Panc1 (cell line): Measurements from ENCODE around the gene RAP2B. TPM values are rescaled to one million over a fixed set of nuclear protein-coding genes. Genes with fewer than 3 reads are reported as not detected.
"Not testable (repeated sequence)": the region's sequence is repeated elsewhere in the genome, so short reads cannot be mapped to it uniquely, and the experiment has no call there.

ENCODE experiments used
- ATAC-seq: fragments of 200-7000 bp; cut with Tn5 transposase; 2 replicates; pipeline ENCODE4 v1.9.1; 2020; ENCODE audit warnings: mild to moderate bottlenecking, moderate library complexity
- BruUV-seq: library from RNA; stranded (reverse); fragments of 400-500 nt; replicated peaks from 2 replicates; lab custom pipeline; 2021; lab: Mats Ljungman, UMichigan
- CTCF ChIA-PET: fragments of 300-600 bp; sonication (Branson Sonifier 250); formaldehyde crosslinking; loops from one replicate; lab custom pipeline; 2022; ENCODE audit warnings: antibody characterized with exemption; lab: Charles Lee
- POLR2A ChIA-PET: fragments of 300-600 bp; sonication (Branson Sonifier 250); formaldehyde crosslinking; loops from one replicate; lab custom pipeline; 2022; ENCODE audit warnings: antibody characterized with exemption; lab: Charles Lee
- DNase-seq: peaks from one replicate; pipeline ENCODE4 v3.0.0-alpha.2; 2010; ENCODE audit warnings: low read depth, low spot score
- H3K27ac ChIP-seq: 2 replicates; pipeline ENCODE4 v1.5.1; 2011; ENCODE audit warnings: mild to moderate bottlenecking, low read length, inconsistent platforms
- H3K27me3 ChIP-seq: fragments of 200-500 bp; sonication (Bioruptor generic); 2 replicates; pipeline ENCODE4 v1.6.0; 2014; ENCODE audit warnings: low read length, inconsistent platforms; ENCODE audit not compliant: control insufficient read depth, insufficient read depth
- H3K36me3 ChIP-seq: fragments of 200-500 bp; sonication (Bioruptor generic); 2 replicates; pipeline ENCODE4 v1.5.1; 2014; ENCODE audit warnings: inconsistent platforms, mild to moderate bottlenecking, low read length, moderate library complexity; ENCODE audit not compliant: control insufficient read depth, insufficient read depth
- H3K4me1 ChIP-seq: 2 replicates; pipeline ENCODE4 v1.5.1; 2011; ENCODE audit warnings: inconsistent platforms, mild to moderate bottlenecking, low read length, moderate library complexity; ENCODE audit not compliant: control insufficient read depth, insufficient read depth
- H3K4me3 ChIP-seq, 2 experiments: 2 replicates each; pipeline ENCODE4 v1.5.1; 2011 to 2012; ENCODE audit warnings: low read depth in 2 of 2, low read length in 2 of 2, mild to moderate bottlenecking in 2 of 2, inconsistent platforms in 1 of 2, moderate library complexity in 1 of 2
- H3K9me3 ChIP-seq: fragments of 200-500 bp; sonication (Bioruptor generic); 2 replicates; pipeline ENCODE4 v1.5.1; 2014; ENCODE audit warnings: low read depth, mild to moderate bottlenecking, inconsistent platforms, low read length, moderate library complexity; ENCODE audit not compliant: control insufficient read depth, insufficient read depth
- CTCF ChIP-seq: fragments of 450-650 bp; IDR thresholded peaks from 2 replicates; pipeline ENCODE4 v1.5.1; 2017; ENCODE audit warnings: mild to moderate bottlenecking
- POLR2AphosphoS5 ChIP-seq: IDR thresholded peaks from 2 replicates; pipeline ENCODE4 v1.6.1; 2012; ENCODE audit warnings: mild to moderate bottlenecking, low read depth, low read length, moderate library complexity
- REST ChIP-seq, 2 experiments: IDR thresholded peaks; 2 replicates each; pipeline ENCODE4 v1.6.1; 2011 to 2012; ENCODE audit warnings: low read depth in 2 of 2, control low read depth in 1 of 2, low read length in 1 of 2, mild to moderate bottlenecking in 1 of 2, moderate library complexity in 1 of 2; ENCODE audit not compliant: insufficient read depth in 1 of 2
- SIN3A ChIP-seq: IDR thresholded peaks from 2 replicates; pipeline ENCODE4 v1.6.1; 2012; ENCODE audit warnings: low read depth, mild to moderate bottlenecking, low read length, moderate library complexity, borderline replicate concordance; ENCODE audit not compliant: insufficient read depth
- TCF7L2 ChIP-seq: IDR thresholded peaks from 2 replicates; pipeline ENCODE4 v1.6.1; 2011; ENCODE audit warnings: mild to moderate bottlenecking, low read depth, low read length, inconsistent platforms
- in situ Hi-C: cut with HindIII; loops from 2 replicates; pipeline ENCODE4 v1.10.0; 2016; ENCODE audit warnings: low sequenced_read_pairs, low pct_unique_long_range_greater_than_20kb
- intact Hi-C: fragments of 100-400 bp; cut with micrococcal nuclease; formaldehyde crosslinking; loops from one replicate; pipeline ENCODE4 v1.10.0; 2022; ENCODE audit not compliant: unreplicated experiment
- total RNA-seq: library from RNA; stranded (reverse); gene quantifications from one replicate; pipeline ENCODE4 v1.2.1, GENCODE V29; 2021; ENCODE audit not compliant: unreplicated experiment

Gene RAP2B
- total RNA-seq, 1 experiment from 2014 or later, result 14.7 TPM

- ATAC-seq, result no peak
- ChIA-PET CTCF (no interaction called here), POLR2A (no interaction called here)
- no peak for DNase-seq
- Histone ChIP-seq H3K27ac (no peak overlapping the region), H3K9me3 (no peaks in the 10 kb centered on the region), H3K4me1 (no peaks in the 10 kb centered on the region), H3K27me3 (no peaks in the 10 kb centered on the region), H3K36me3 (no peaks in the 10 kb centered on the region), H3K4me3 (no peak overlapping the region)
- no TSS peak for BruUV-seq
- in situ Hi-C loops (no loop called here), intact Hi-C loops (no loop called here)
- TF ChIP-seq CTCF (no peak), REST (IDR thresholded peaks at IDR 0.05; ENCODE audit: insufficient read depth in 1 of 2, low read depth in 2 of 2, low read length in 1 of 2) (no peak), SIN3A (no peak), TCF7L2 (no peak), POLR2AphosphoS5 (no peak)
Observed at GRCh38 chr3:153192327-153192726, 30.3 kb downstream of the RAP2B start.

- CTCF ChIA-PET, DNase-seq, H3K36me3 ChIP-seq, H3K9me3 ChIP-seq, BruUV-seq, intact Hi-C loops, ATAC-seq, H3K27me3 ChIP-seq, H3K4me1 ChIP-seq, H3K4me3 ChIP-seq, H3K27ac ChIP-seq, in situ Hi-C loops: not testable (repeated sequence)
- POLR2A ChIA-PET, result interaction anchor here (0.7 kb wide), 1 partner anchor 16 kb away, joined by 7 read pairs; no protein-coding TSS in a partner anchor
Observed at GRCh38 chr3:153193786-153194476, 31.9 kb downstream of the RAP2B start.

- H3K27me3 ChIP-seq, result no peaks in the 10 kb centered on the region
- no peaks in the 10 kb centered on the region for H3K4me1 ChIP-seq
- CTCF ChIA-PET, result no interaction called here
- DNase-seq (no peak), ATAC-seq (no peak)
- no peak for TF ChIP-seq REST (IDR thresholded peaks at IDR 0.05; ENCODE audit: insufficient read depth in 1 of 2, low read depth in 2 of 2, low read length in 1 of 2)
- TF ChIP-seq TCF7L2, result no peak
- TF ChIP-seq SIN3A, result no peak
- TF ChIP-seq CTCF, result no peak
- no peak for TF ChIP-seq POLR2AphosphoS5
- in situ Hi-C loops, result no loop called here
- no TSS peak for BruUV-seq
- H3K9me3 ChIP-seq, result no peaks in the 10 kb centered on the region
- H3K27ac ChIP-seq, result no peak overlapping the region
- no peaks in the 10 kb centered on the region for H3K36me3 ChIP-seq
- POLR2A ChIA-PET, result no interaction called here
- no peak overlapping the region for H3K4me3 ChIP-seq
- intact Hi-C loops, result no loop called here
Observed at GRCh38 chr3:153195349-153195879, 33.4 kb downstream of the RAP2B start.
